Activated naive CD4-positive, alpha-beta T cell treated with anti-CD3 and anti-CD28 coated beads for 36 hours (primary cell): ENCODE results near the gene IGSF3. TPM values are rescaled to one million over a fixed set of nuclear protein-coding genes. Genes with fewer than 3 reads are reported as not detected.
"Not testable (repeated sequence)": the region's sequence is repeated elsewhere in the genome, so short reads cannot be mapped to it uniquely, and the experiment has no call there.

Experiments used
- CTCF ChIA-PET: fragments of 350-600 bp; sonication (Branson Sonifier 250); formaldehyde crosslinking; loops from one replicate; lab custom pipeline; 2021; ENCODE audit warnings: antibody characterized with exemption; lab: Charles Lee
- DNase-seq: peaks from one replicate; pipeline ENCODE4 v3.0.0-alpha.2; 2020
- H3K27ac Mint-ChIP-seq: one replicate; pipeline ENCODE4 v1.8.0; 2021; ENCODE audit warnings: mild to moderate bottlenecking, mixed read lengths
- H3K27me3 Mint-ChIP-seq: one replicate; pipeline ENCODE4 v1.8.0; 2021; ENCODE audit warnings: low read depth, mixed read lengths
- H3K36me3 Mint-ChIP-seq: one replicate; pipeline ENCODE4 v1.8.0; 2021; ENCODE audit warnings: low read depth, mixed read lengths
- H3K4me1 Mint-ChIP-seq: one replicate; pipeline ENCODE4 v1.8.0; 2021; ENCODE audit warnings: low read depth, mixed read lengths
- H3K4me3 Mint-ChIP-seq: one replicate; pipeline ENCODE4 v1.8.0; 2021; ENCODE audit warnings: mild to moderate bottlenecking, moderate library complexity, mixed read lengths
- H3K9me3 Mint-ChIP-seq: one replicate; pipeline ENCODE4 v1.8.0; 2021; ENCODE audit warnings: mixed read lengths
- intact Hi-C: fragments of 100-400 bp; cut with micrococcal nuclease; formaldehyde crosslinking; loops from one replicate; pipeline ENCODE4 v1.15.1; 2023
- total RNA-seq, 2 experiments: library from RNA; stranded (reverse); gene quantifications; one replicate each; pipeline ENCODE4 v1.2.3, GENCODE V29; 2021

IGSF3 gene
- total RNA-seq, 2 experiments from 2014 or later = 0.81 to 0.96 TPM

GRCh38 chr1:116650781-116651180 lies 16.8 kb downstream of the IGSF3 start:
- H3K27ac Mint-ChIP-seq, DNase-seq, H3K9me3 Mint-ChIP-seq, H3K4me3 Mint-ChIP-seq, H3K4me1 Mint-ChIP-seq, H3K36me3 Mint-ChIP-seq, H3K27me3 Mint-ChIP-seq, intact Hi-C loops, CTCF ChIA-PET: not testable (repeated sequence)

GRCh38 chr1:116649041-116649440 lies 18.5 kb downstream of the IGSF3 start:
- H3K27ac Mint-ChIP-seq, H3K9me3 Mint-ChIP-seq, H3K27me3 Mint-ChIP-seq, H3K4me3 Mint-ChIP-seq, intact Hi-C loops, H3K36me3 Mint-ChIP-seq, CTCF ChIA-PET, H3K4me1 Mint-ChIP-seq, DNase-seq: not testable (repeated sequence)

GRCh38 chr1:116648325-116648724 lies 19.2 kb downstream of the IGSF3 start:
- not testable (repeated sequence) for H3K36me3 Mint-ChIP-seq

GRCh38 chr1:116647186-116647585 lies 20.3 kb downstream of the IGSF3 start:
- H3K27ac Mint-ChIP-seq, DNase-seq, H3K9me3 Mint-ChIP-seq, intact Hi-C loops, H3K36me3 Mint-ChIP-seq, H3K4me1 Mint-ChIP-seq, H3K4me3 Mint-ChIP-seq, CTCF ChIA-PET: not testable (repeated sequence)
- H3K27me3 Mint-ChIP-seq = peaks cover 12% of the 10 kb centered on the region

More at GRCh38 chr1:116648325-116648724, 19.2 kb downstream of the IGSF3 start:
- H3K4me3 Mint-ChIP-seq, CTCF ChIA-PET, DNase-seq, H3K4me1 Mint-ChIP-seq, H3K27me3 Mint-ChIP-seq, intact Hi-C loops, H3K27ac Mint-ChIP-seq, H3K9me3 Mint-ChIP-seq: not testable (repeated sequence)

- H3K27ac Mint-ChIP-seq, H3K36me3 Mint-ChIP-seq, H3K9me3 Mint-ChIP-seq, intact Hi-C loops, H3K4me1 Mint-ChIP-seq, H3K4me3 Mint-ChIP-seq: not testable (repeated sequence)
- CTCF ChIA-PET = interaction anchor here (0.7 kb wide), 1 partner anchor 273 kb away, joined by 3 read pairs; no protein-coding TSS in a partner anchor
- H3K27me3 Mint-ChIP-seq = peaks cover 12% of the 10 kb centered on the region
- peak; percentile 37 for DNase-seq
Measured at GRCh38 chr1:116646673-116647170, 20.8 kb downstream of the IGSF3 start.

GRCh38 chr1:116645802-116646672 lies 21.5 kb downstream of the IGSF3 start:
- H3K9me3 Mint-ChIP-seq, intact Hi-C loops, H3K27ac Mint-ChIP-seq, H3K4me3 Mint-ChIP-seq, H3K4me1 Mint-ChIP-seq, H3K36me3 Mint-ChIP-seq, DNase-seq: not testable (repeated sequence)
- CTCF ChIA-PET = interaction anchor here (0.7 kb wide), 1 partner anchor 273 kb away, joined by 3 read pairs; no protein-coding TSS in a partner anchor
- peaks cover 12% of the 10 kb centered on the region for H3K27me3 Mint-ChIP-seq

- DNase-seq = not testable (repeated sequence)
Measured at GRCh38 chr1:116644993-116645392, 22.5 kb downstream of the IGSF3 start.

GRCh38 chr1:116644096-116644495 lies 23.4 kb downstream of the IGSF3 start:
- H3K36me3 Mint-ChIP-seq, H3K27ac Mint-ChIP-seq, H3K4me3 Mint-ChIP-seq, DNase-seq, intact Hi-C loops, H3K4me1 Mint-ChIP-seq, CTCF ChIA-PET, H3K9me3 Mint-ChIP-seq: not testable (repeated sequence)
- peaks cover 10% of the 10 kb centered on the region for H3K27me3 Mint-ChIP-seq

More at GRCh38 chr1:116644993-116645392, 22.5 kb downstream of the IGSF3 start:
- H3K9me3 Mint-ChIP-seq, H3K36me3 Mint-ChIP-seq, H3K4me1 Mint-ChIP-seq, intact Hi-C loops, H3K27ac Mint-ChIP-seq, H3K4me3 Mint-ChIP-seq, CTCF ChIA-PET: not testable (repeated sequence)
- H3K27me3 Mint-ChIP-seq = peaks cover 14% of the 10 kb centered on the region

- CTCF ChIA-PET, H3K9me3 Mint-ChIP-seq, H3K4me3 Mint-ChIP-seq, H3K4me1 Mint-ChIP-seq, intact Hi-C loops, DNase-seq, H3K27ac Mint-ChIP-seq, H3K36me3 Mint-ChIP-seq: not testable (repeated sequence)
- H3K27me3 Mint-ChIP-seq = peaks cover 10% of the 10 kb centered on the region
Measured at GRCh38 chr1:116643281-116643751, 24.2 kb downstream of the IGSF3 start.

- intact Hi-C loops, H3K27ac Mint-ChIP-seq, H3K4me3 Mint-ChIP-seq, H3K36me3 Mint-ChIP-seq, H3K4me1 Mint-ChIP-seq, DNase-seq, H3K9me3 Mint-ChIP-seq, CTCF ChIA-PET: not testable (repeated sequence)
- peaks cover 10% of the 10 kb centered on the region for H3K27me3 Mint-ChIP-seq
Measured at GRCh38 chr1:116642311-116643280, 24.9 kb downstream of the IGSF3 start.

GRCh38 chr1:116637583-116637982 lies 29.9 kb downstream of the IGSF3 start:
- DNase-seq, H3K4me3 Mint-ChIP-seq, H3K27ac Mint-ChIP-seq, H3K9me3 Mint-ChIP-seq, H3K27me3 Mint-ChIP-seq, H3K36me3 Mint-ChIP-seq, H3K4me1 Mint-ChIP-seq, intact Hi-C loops: not testable (repeated sequence)
- CTCF ChIA-PET = interaction anchor here (0.6 kb wide), 1 partner anchor 482 kb away, joined by 3 read pairs; no protein-coding TSS in a partner anchor

GRCh38 chr1:116636584-116636983 lies 30.9 kb downstream of the IGSF3 start:
- H3K27ac Mint-ChIP-seq, CTCF ChIA-PET: not testable (repeated sequence)

More at GRCh38 chr1:116636584-116636983, 30.9 kb downstream of the IGSF3 start:
- H3K36me3 Mint-ChIP-seq, DNase-seq, H3K9me3 Mint-ChIP-seq, H3K27me3 Mint-ChIP-seq, H3K4me1 Mint-ChIP-seq, intact Hi-C loops, H3K4me3 Mint-ChIP-seq: not testable (repeated sequence)
